NCI-H1092 treated with DMSO at 0.1 percent for 48 hours (cell line): ENCODE data around the gene MOCS2.
A peak's percentile ranks its signal among the peaks of the same experiment; 100 is the strongest.
"Not testable (repeated sequence)": the region's sequence is repeated elsewhere in the genome, so short reads cannot be mapped to it uniquely, and the experiment has no call there.

ENCODE experiments used
- DNase-seq: peaks from one replicate; lab custom pipeline; 2025; lab: John Stamatoyannopoulos, UW

The MOCS2 gene

GRCh38 chr5:53109443-53110127, at the start of gene MOCS2:
Gene MOCS2, minus strand, starts transcription at chr5:53109757. Its CDS starts 2,583 bp downstream, at chr5:53107174.
- DNase-seq: peak; percentile 66

GRCh38 chr5:53151713-53152458, 42.3 kb upstream of the MOCS2 start:
- no peak for DNase-seq

- no peak for DNase-seq
These were observed 23.5 kb upstream of the MOCS2 start for GRCh38 chr5:53133020-53133419.

- no peak for DNase-seq
These were observed 20.7 kb upstream of the MOCS2 start for GRCh38 chr5:53130266-53130665.

GRCh38 chr5:53128481-53128880, 18.9 kb upstream of the MOCS2 start:
- no peak for DNase-seq

- no peak for DNase-seq
These were observed 17.6 kb upstream of the MOCS2 start for GRCh38 chr5:53127107-53127506.

- no peak for DNase-seq
These were observed 17.0 kb upstream of the MOCS2 start for GRCh38 chr5:53126521-53126920.

GRCh38 chr5:53123702-53124101, 14.1 kb upstream of the MOCS2 start:
- DNase-seq: no peak

GRCh38 chr5:53120165-53120564, 10.6 kb upstream of the MOCS2 start:
- no peak for DNase-seq

GRCh38 chr5:53118879-53119278, 9.3 kb upstream of the MOCS2 start:
- no peak for DNase-seq

GRCh38 chr5:53116597-53116996, 7.0 kb upstream of the MOCS2 start:
- no peak for DNase-seq

- DNase-seq: no peak
These were observed 5.4 kb upstream of the MOCS2 start for GRCh38 chr5:53114988-53115387.

- DNase-seq: no peak
These were observed 4.4 kb upstream of the MOCS2 start for GRCh38 chr5:53113947-53114346.

GRCh38 chr5:53112909-53113308, 3.4 kb upstream of the MOCS2 start:
- no peak for DNase-seq

- DNase-seq: not testable (repeated sequence)
These were observed 2.8 kb upstream of the MOCS2 start for GRCh38 chr5:53112307-53112706.

- DNase-seq: no peak
These were observed 1.6 kb upstream of the MOCS2 start for GRCh38 chr5:53111139-53111538.

GRCh38 chr5:53110156-53110555, 599 bp upstream of the MOCS2 start:
- no peak for DNase-seq

- DNase-seq: no peak
These were observed 508 bp downstream of the MOCS2 start for GRCh38 chr5:53109056-53109442.

GRCh38 chr5:53105611-53106300, 3.8 kb downstream of the MOCS2 start:
- DNase-seq: no peak

- DNase-seq: no peak
These were observed 9.0 kb downstream of the MOCS2 start for GRCh38 chr5:53100606-53101005.

GRCh38 chr5:53099546-53099945, 10.0 kb downstream of the MOCS2 start:
- no peak for DNase-seq

GRCh38 chr5:53095931-53096525, 13.5 kb downstream of the MOCS2 start:
- DNase-seq: peak; percentile 11

GRCh38 chr5:53095217-53095616, 14.3 kb downstream of the MOCS2 start:
- no peak for DNase-seq
